Prostate gland (tissue), 2 donors: ENCODE data around the gene GTPBP3.

Experiments used
- POLR2AphosphoS5 ChIP-seq: sonication (generic); formaldehyde crosslinking; IDR thresholded peaks from one replicate; pipeline ENCODE4 v1.6.1; 2017; ENCODE audit warnings: antibody characterized with exemption
- TF ChIP-seq, protein P1 (sequence below), 4 experiments: fragments of 200-600 bp in 2 of 4; fragments of 450-650 bp in 2 of 4; sonication (generic) in 2 of 4; IDR thresholded peaks; 1 replicate in 3 of 4; 2 replicates in 1 of 4; pipeline ENCODE4 v1.5.1; 2016 to 2019; ENCODE audit warnings: antibody characterized with exemption in 4 of 4, mild to moderate bottlenecking in 2 of 4, moderate library complexity in 2 of 4

GRCh38 chr19:17320435-17320834 lies 16.9 kb upstream of the GTPBP3 start:
- TF ChIP-seq, protein P1, sequence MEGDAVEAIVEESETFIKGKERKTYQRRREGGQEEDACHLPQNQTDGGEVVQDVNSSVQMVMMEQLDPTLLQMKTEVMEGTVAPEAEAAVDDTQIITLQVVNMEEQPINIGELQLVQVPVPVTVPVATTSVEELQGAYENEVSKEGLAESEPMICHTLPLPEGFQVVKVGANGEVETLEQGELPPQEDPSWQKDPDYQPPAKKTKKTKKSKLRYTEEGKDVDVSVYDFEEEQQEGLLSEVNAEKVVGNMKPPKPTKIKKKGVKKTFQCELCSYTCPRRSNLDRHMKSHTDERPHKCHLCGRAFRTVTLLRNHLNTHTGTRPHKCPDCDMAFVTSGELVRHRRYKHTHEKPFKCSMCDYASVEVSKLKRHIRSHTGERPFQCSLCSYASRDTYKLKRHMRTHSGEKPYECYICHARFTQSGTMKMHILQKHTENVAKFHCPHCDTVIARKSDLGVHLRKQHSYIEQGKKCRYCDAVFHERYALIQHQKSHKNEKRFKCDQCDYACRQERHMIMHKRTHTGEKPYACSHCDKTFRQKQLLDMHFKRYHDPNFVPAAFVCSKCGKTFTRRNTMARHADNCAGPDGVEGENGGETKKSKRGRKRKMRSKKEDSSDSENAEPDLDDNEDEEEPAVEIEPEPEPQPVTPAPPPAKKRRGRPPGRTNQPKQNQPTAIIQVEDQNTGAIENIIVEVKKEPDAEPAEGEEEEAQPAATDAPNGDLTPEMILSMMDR (IDR thresholded peaks at IDR 0.05), result no peak
- no peak for TF ChIP-seq POLR2AphosphoS5
